PC-9 (cell line): ENCODE results near the gene NFATC1. TPM values are rescaled to one million over a fixed set of nuclear protein-coding genes. Genes with fewer than 3 reads are reported as not detected.

Experiments
- BruUV-seq: library from RNA; stranded (reverse); fragments of 400-500 nt; replicated peaks from 2 replicates; lab custom pipeline; 2021; lab: Mats Ljungman, UMichigan
- CTCF ChIA-PET: fragments of 300-600 bp; sonication (Branson Sonifier 250); formaldehyde crosslinking; loops from one replicate; lab custom pipeline; 2022; ENCODE audit warnings: antibody characterized with exemption; lab: Charles Lee
- POLR2A ChIA-PET: fragments of 300-600 bp; sonication (Branson Sonifier 250); formaldehyde crosslinking; loops from one replicate; lab custom pipeline; 2022; ENCODE audit warnings: antibody characterized with exemption; ENCODE audit not compliant: unreplicated experiment; lab: Charles Lee
- DNase-seq, 2 experiments: peaks; one replicate each; pipeline versions ENCODE4 v3.0.0 to v3.0.0-alpha.2; 2015 to 2022; ENCODE audit warnings: mixed read lengths in 1 of 2
- H2AFZ ChIP-seq: fragments of 200-600 bp; sonication (generic); 2 replicates; pipeline ENCODE4 v1.8.1; 2017; ENCODE audit warnings: antibody characterized with exemption
- H3F3A ChIP-seq: fragments of 200-600 bp; sonication (generic); 2 replicates; pipeline ENCODE4 v1.8.1; 2017; ENCODE audit warnings: antibody characterized with exemption, mild to moderate bottlenecking, low read depth; ENCODE audit not compliant: insufficient read depth
- H3K27ac ChIP-seq: fragments of 200-600 bp; sonication (generic); 2 replicates; pipeline ENCODE4 v1.6.1; 2016; ENCODE audit warnings: mixed run types
- H3K27me3 ChIP-seq: fragments of 200-600 bp; sonication (generic); 2 replicates; pipeline ENCODE4 v1.6.1; 2016; ENCODE audit warnings: low read depth, mixed run types; ENCODE audit not compliant: insufficient read depth
- H3K36me3 ChIP-seq: fragments of 200-600 bp; sonication (generic); 2 replicates; pipeline ENCODE4 v1.6.1; 2016; ENCODE audit warnings: low read depth, mixed run types
- H3K4me1 ChIP-seq: fragments of 200-600 bp; sonication (generic); replicated peaks from 2 replicates; pipeline ENCODE4 v1.6.1; 2016; ENCODE audit warnings: mixed run types; ENCODE audit not compliant: insufficient read depth
- H3K4me2 ChIP-seq: fragments of 200-600 bp; sonication (generic); 2 replicates; pipeline ENCODE4 v1.6.1; 2017; ENCODE audit warnings: mixed run types
- H3K4me3 ChIP-seq: fragments of 200-600 bp; sonication (generic); 2 replicates; pipeline ENCODE4 v1.6.1; 2016; ENCODE audit warnings: mixed run types
- H3K79me2 ChIP-seq: fragments of 200-600 bp; sonication (generic); 2 replicates; pipeline ENCODE4 v1.6.1; 2017; ENCODE audit warnings: low read depth, mixed run types
- H3K9me2 ChIP-seq: fragments of 200-600 bp; sonication (generic); 2 replicates; pipeline ENCODE4 v1.8.1; 2017; ENCODE audit warnings: mild to moderate bottlenecking; ENCODE audit not compliant: insufficient read depth
- H3K9me3 ChIP-seq: fragments of 200-600 bp; sonication (generic); 2 replicates; pipeline ENCODE4 v1.8.1; 2016; ENCODE audit warnings: low read depth; ENCODE audit not compliant: insufficient read depth
- H4K20me1 ChIP-seq: fragments of 200-600 bp; sonication (generic); 2 replicates; pipeline ENCODE4 v1.8.1; 2017; ENCODE audit not compliant: insufficient read depth
- EZH2 ChIP-seq: fragments of 200-600 bp; sonication (generic); IDR thresholded peaks from 2 replicates; pipeline ENCODE4 v1.8.0; 2017; ENCODE audit warnings: antibody characterized with exemption, low read depth
- intact Hi-C: fragments of 100-400 bp; cut with micrococcal nuclease; formaldehyde crosslinking; loops from one replicate; pipeline ENCODE4 v1.10.0; 2022; ENCODE audit not compliant: unreplicated experiment
- total RNA-seq: library from RNA; stranded (reverse); gene quantifications from 2 replicates; pipeline ENCODE4 v1.2.3, GENCODE V29; 2021
- TF ChIP-seq, protein P1 (sequence below): fragments of 200-600 bp; sonication (generic); conservative IDR thresholded peaks from 2 replicates; pipeline ENCODE4 v1.6.1; 2017; ENCODE audit warnings: mixed run types, antibody characterized with exemption, mild to moderate bottlenecking, moderate library complexity

Gene NFATC1
- total RNA-seq, 1 experiment from 2014 or later = 2.6 TPM

DNA sequence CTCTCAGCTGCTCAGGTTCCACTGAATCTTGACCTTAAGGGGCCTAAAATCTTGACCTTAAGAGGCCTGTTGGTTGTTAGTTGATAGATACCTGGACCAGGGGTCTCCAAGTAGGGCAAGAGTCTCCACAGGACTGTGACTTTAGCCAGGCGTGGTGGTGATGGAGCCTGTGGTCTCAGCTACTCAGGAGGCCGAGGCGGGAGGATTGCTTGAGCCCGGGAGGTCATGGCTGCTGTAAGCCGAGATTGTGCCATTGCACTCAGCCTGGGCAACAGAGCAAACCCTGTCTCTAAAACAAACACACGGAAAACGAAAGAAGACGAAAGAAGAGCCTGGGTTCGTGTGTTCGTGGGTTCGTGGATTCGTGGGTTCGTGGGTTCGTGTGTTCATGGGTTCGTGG lies 163.7 kb downstream of the NFATC1 start:
- no peak overlapping the region for H2AFZ ChIP-seq
- POLR2A ChIA-PET = no interaction called here
- no peak overlapping the region for H3K4me3 ChIP-seq
- no peaks in the 10 kb centered on the region for H3K79me2 ChIP-seq
- H3K36me3 ChIP-seq = no peaks in the 10 kb centered on the region
- BruUV-seq = no TSS peak
- no peak for DNase-seq
- CTCF ChIA-PET = no interaction called here
- no peak overlapping the region for H3K27ac ChIP-seq
- no peak for TF ChIP-seq EZH2
- TF ChIP-seq, protein P1, sequence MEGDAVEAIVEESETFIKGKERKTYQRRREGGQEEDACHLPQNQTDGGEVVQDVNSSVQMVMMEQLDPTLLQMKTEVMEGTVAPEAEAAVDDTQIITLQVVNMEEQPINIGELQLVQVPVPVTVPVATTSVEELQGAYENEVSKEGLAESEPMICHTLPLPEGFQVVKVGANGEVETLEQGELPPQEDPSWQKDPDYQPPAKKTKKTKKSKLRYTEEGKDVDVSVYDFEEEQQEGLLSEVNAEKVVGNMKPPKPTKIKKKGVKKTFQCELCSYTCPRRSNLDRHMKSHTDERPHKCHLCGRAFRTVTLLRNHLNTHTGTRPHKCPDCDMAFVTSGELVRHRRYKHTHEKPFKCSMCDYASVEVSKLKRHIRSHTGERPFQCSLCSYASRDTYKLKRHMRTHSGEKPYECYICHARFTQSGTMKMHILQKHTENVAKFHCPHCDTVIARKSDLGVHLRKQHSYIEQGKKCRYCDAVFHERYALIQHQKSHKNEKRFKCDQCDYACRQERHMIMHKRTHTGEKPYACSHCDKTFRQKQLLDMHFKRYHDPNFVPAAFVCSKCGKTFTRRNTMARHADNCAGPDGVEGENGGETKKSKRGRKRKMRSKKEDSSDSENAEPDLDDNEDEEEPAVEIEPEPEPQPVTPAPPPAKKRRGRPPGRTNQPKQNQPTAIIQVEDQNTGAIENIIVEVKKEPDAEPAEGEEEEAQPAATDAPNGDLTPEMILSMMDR = no peak
- H3K9me3 ChIP-seq = no peaks in the 10 kb centered on the region
- H3K27me3 ChIP-seq = peaks cover 76% of the 10 kb centered on the region
- no peaks in the 10 kb centered on the region for H3K9me2 ChIP-seq
- intact Hi-C loops = no loop called here
- no peaks in the 10 kb centered on the region for H3F3A ChIP-seq
- H4K20me1 ChIP-seq = no peaks in the 10 kb centered on the region
- H3K4me1 ChIP-seq = no peaks in the 10 kb centered on the region
- H3K4me2 ChIP-seq = no peak overlapping the region

DNA sequence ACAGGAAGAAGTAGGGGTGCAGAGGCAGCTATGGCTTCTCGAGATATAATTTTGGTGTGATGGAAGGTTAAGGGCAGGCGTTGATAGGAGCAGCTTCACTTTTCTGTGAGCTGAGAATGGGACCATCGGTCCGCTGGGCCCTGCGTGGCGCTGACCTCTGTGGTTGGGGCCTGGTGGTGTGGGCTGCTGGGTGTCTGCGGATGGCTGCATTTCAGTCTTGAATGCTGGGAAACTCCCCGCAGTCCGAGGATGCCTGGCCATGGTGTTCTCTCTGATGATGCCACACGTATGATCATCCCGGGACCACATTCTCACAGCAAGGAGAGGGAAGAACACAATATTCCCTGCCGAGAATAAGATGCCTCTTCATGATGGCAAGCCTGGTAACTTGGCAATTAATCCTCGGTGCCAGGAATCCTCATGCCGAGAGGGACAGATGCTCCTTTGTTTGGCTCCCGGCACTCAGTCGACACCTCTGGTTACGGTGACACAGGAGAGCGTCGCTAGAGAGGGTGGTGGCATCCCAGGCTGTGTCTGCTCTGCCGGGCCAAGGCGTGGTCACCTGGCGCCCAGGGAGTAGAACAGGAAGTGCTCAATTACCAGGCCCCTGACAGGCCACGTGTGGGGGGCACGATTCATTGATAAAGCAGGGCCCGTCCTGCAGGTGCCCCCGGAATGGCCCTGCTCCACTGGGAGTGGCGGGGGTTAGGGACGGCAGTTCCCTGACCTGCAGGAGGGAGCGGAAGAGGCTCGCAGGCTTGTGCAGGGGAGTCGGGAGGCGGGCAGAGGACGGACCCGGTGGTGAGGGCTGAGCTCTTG lies 164.5 kb downstream of the NFATC1 start:
- H3K79me2 ChIP-seq = no peaks in the 10 kb centered on the region
- H3K9me3 ChIP-seq = no peaks in the 10 kb centered on the region
- no peaks in the 10 kb centered on the region for H3F3A ChIP-seq
- intact Hi-C loops = no loop called here
- no peak overlapping the region for H3K27ac ChIP-seq
- ChIA-PET POLR2A (no interaction called here), CTCF (no interaction called here)
- no peak overlapping the region for H3K4me2 ChIP-seq
- H2AFZ ChIP-seq = no peak overlapping the region
- no peak for TF ChIP-seq EZH2
- TF ChIP-seq, protein P1 = no peak
- H3K9me2 ChIP-seq = no peaks in the 10 kb centered on the region
- peaks cover 75% of the 10 kb centered on the region for H3K27me3 ChIP-seq
- H4K20me1 ChIP-seq = no peaks in the 10 kb centered on the region
- no peaks in the 10 kb centered on the region for H3K4me1 ChIP-seq
- no TSS peak for BruUV-seq
- DNase-seq = no peak
- H3K36me3 ChIP-seq = no peaks in the 10 kb centered on the region
- H3K4me3 ChIP-seq = no peak overlapping the region

DNA sequence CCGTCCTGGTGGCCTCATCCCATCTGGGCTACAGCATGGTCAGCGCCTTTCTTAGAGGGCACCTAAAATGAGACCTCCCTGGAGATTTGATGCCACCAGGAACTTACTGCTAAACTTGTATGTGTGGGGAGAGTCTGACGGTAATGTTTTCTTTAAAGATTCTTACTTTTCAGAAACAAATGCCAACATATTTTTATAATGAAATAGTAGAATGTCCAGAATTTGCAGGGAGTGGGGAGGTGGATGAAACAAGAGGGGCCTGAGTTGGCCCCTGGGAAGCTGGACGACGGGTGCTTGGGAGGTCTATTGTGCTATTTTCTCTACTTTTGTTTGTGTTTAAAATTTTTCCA lies 165.1 kb downstream of the NFATC1 start:
- intact Hi-C loops = no loop called here
- Histone ChIP-seq H3K4me1 (no peaks in the 10 kb centered on the region), H3K4me2 (no peak overlapping the region), H3K9me2 (no peaks in the 10 kb centered on the region), H3K27me3 (peaks cover 72% of the 10 kb centered on the region), H3K27ac (no peak overlapping the region), H3K9me3 (no peaks in the 10 kb centered on the region), H3K36me3 (no peaks in the 10 kb centered on the region), H3K4me3 (no peak overlapping the region), H2AFZ (no peak overlapping the region), H3F3A (no peaks in the 10 kb centered on the region), H3K79me2 (no peaks in the 10 kb centered on the region), H4K20me1 (no peaks in the 10 kb centered on the region)
- ChIA-PET CTCF (no interaction called here), POLR2A (no interaction called here)
- no peak for DNase-seq
- no TSS peak for BruUV-seq
- TF ChIP-seq, protein P1 = no peak
- no peak for TF ChIP-seq EZH2
